RWPE2 (cell line): ENCODE data around the gene CCDC149.

Experiments
- ATAC-seq: fragments of 200-7000 bp; cut with Tn5 transposase; 3 replicates; pipeline ENCODE4 v1.9.1; 2021; ENCODE audit warnings: low read depth
- DNase-seq: peaks from one replicate; pipeline ENCODE4 v3.0.0-alpha.2; 2020; ENCODE audit warnings: low spot score
- H3K27ac ChIP-seq: fragments of 450-650 bp; 2 replicates; pipeline ENCODE4 v1.5.1; 2017; ENCODE audit warnings: mild to moderate bottlenecking; ENCODE audit not compliant: poor library complexity, severe bottlenecking
- H3K27me3 ChIP-seq: fragments of 250-450 bp; sonication (Bioruptor Pico); 2 replicates; pipeline ENCODE4 v1.5.1; 2021; ENCODE audit warnings: mild to moderate bottlenecking, moderate library complexity; ENCODE audit not compliant: insufficient read depth, poor library complexity, severe bottlenecking
- H3K36me3 ChIP-seq: fragments of 250-450 bp; sonication (Bioruptor Pico); 2 replicates; pipeline ENCODE4 v1.5.1; 2020; ENCODE audit warnings: low read depth, mild to moderate bottlenecking, moderate library complexity
- H3K4me1 ChIP-seq: fragments of 250-450 bp; sonication (Bioruptor Pico); 2 replicates; pipeline ENCODE4 v1.5.1; 2021; ENCODE audit warnings: mild to moderate bottlenecking, moderate library complexity; ENCODE audit not compliant: insufficient read depth, poor library complexity, severe bottlenecking
- H3K4me3 ChIP-seq: fragments of 250-450 bp; sonication (Bioruptor Pico); 2 replicates; pipeline ENCODE4 v1.5.1; 2021; ENCODE audit warnings: mild to moderate bottlenecking, moderate library complexity; ENCODE audit not compliant: severe bottlenecking
- H3K9me3 ChIP-seq: fragments of 250-450 bp; sonication (Bioruptor Pico); 2 replicates; pipeline ENCODE4 v1.5.1; 2021; ENCODE audit warnings: mild to moderate bottlenecking, moderate library complexity; ENCODE audit not compliant: severe bottlenecking
- TF ChIP-seq, protein P1 (sequence below): fragments of 450-650 bp; IDR thresholded peaks from one replicate; pipeline ENCODE4 v1.5.1; 2017; ENCODE audit warnings: mild to moderate bottlenecking, moderate library complexity; ENCODE audit not compliant: poor library complexity, severe bottlenecking

CCDC149 gene

DNA sequence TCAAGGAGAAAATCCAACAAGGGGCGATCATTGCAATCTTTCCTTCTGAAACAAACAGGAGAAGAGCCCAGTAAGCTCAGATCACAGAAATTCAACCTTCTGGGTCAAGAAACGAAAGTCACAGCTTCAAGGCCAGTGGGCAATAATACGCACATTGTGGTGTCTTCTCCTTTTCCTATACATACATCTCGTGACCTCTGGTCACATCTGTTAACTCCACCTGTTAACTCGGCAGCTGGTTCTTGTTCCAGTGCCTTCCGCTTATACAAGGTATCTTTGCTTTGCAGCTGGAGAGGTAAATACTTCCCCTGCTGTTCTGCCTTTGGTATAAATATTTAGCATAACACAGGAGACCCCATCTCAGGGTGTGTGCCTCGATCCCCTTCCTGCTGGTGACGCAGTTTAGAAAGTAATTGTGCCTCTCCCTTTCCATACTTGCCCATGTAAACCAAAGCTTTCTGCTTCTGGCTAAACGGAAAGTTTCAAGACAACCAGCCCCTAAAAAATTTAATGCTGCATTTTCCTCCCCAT, 45.0 kb downstream of the CCDC149 start:
- DNase-seq, result no peak
- Histone ChIP-seq H3K4me3 (no peak overlapping the region), H3K27me3 (no peaks in the 10 kb centered on the region), H3K27ac (no peak overlapping the region), H3K9me3 (peaks cover 2% of the 10 kb centered on the region), H3K36me3 (no peaks in the 10 kb centered on the region), H3K4me1 (no peaks in the 10 kb centered on the region)
- ATAC-seq, result no peak
- TF ChIP-seq, protein P1, sequence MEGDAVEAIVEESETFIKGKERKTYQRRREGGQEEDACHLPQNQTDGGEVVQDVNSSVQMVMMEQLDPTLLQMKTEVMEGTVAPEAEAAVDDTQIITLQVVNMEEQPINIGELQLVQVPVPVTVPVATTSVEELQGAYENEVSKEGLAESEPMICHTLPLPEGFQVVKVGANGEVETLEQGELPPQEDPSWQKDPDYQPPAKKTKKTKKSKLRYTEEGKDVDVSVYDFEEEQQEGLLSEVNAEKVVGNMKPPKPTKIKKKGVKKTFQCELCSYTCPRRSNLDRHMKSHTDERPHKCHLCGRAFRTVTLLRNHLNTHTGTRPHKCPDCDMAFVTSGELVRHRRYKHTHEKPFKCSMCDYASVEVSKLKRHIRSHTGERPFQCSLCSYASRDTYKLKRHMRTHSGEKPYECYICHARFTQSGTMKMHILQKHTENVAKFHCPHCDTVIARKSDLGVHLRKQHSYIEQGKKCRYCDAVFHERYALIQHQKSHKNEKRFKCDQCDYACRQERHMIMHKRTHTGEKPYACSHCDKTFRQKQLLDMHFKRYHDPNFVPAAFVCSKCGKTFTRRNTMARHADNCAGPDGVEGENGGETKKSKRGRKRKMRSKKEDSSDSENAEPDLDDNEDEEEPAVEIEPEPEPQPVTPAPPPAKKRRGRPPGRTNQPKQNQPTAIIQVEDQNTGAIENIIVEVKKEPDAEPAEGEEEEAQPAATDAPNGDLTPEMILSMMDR, result no peak

DNA sequence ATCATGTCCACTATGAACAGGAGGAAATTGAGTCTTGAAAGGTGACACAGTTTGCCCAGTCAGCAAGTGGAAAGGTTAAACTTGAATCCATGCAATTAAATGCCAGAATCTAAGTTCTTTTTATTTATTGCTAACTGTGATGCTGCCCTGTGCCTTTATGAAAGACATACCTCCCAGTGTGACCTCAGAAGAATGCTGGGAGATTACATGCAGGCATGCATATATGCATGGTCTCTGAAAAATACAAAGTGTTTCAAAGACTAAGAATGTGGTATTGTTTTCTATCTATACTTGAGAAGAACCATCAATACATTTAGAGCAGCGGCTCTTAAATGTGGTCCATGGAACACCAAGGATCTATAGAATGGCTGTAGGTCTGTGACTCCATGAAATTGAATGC, 45.6 kb downstream of the CCDC149 start:
- TF ChIP-seq, protein P1, result no peak
- no peak for ATAC-seq
- Histone ChIP-seq H3K27ac (no peak overlapping the region), H3K4me1 (no peaks in the 10 kb centered on the region), H3K9me3 (peaks cover 2% of the 10 kb centered on the region), H3K27me3 (no peaks in the 10 kb centered on the region), H3K36me3 (no peaks in the 10 kb centered on the region), H3K4me3 (no peak overlapping the region)
- no peak for DNase-seq

DNA sequence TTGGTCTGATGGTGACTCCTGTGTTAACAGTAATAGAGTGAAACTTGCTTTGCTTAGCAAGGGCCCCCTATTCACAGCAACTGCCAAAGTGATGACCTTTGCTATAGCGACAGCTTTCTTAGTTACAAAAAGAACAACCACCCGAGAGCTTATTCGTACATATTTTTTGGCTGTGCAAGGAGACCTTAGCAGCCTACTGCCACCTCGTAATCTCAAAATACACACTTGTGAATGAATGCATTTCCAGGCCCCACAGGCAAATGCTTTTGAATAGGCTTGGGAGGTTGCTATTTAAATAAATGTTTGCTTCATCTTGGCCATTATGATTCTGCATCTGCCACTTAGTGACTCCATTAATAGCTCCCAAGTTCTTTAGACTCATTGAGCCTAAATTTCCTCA, 47.4 kb downstream of the CCDC149 start:
- no peaks in the 10 kb centered on the region for H3K36me3 ChIP-seq
- TF ChIP-seq, protein P1, result no peak
- peaks cover 2% of the 10 kb centered on the region for H3K9me3 ChIP-seq
- no peaks in the 10 kb centered on the region for H3K4me1 ChIP-seq
- DNase-seq (no peak), ATAC-seq (no peak)
- no peak overlapping the region for H3K27ac ChIP-seq
- H3K4me3 ChIP-seq, result no peak overlapping the region
- H3K27me3 ChIP-seq, result no peaks in the 10 kb centered on the region

DNA sequence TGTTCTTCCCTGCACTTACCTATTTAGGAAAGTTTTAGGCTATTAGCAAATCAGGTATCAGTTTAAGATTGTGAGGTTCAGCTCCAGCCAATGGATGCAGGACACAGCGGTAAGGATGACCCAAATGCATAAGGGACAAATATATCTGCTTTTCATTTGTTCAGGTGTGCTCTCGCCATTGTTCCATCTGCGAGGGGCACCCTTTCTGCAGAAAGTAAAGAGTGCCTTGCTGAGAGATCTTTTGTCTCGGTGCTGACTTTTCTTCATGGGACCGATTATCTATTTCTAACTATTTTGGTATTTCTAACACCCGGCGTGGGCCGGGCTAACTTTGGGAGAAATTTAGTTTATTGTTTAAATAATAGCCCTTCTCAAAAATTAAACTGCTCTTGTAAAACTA, 49.0 kb downstream of the CCDC149 start:
- H3K9me3 ChIP-seq, result peaks cover 2% of the 10 kb centered on the region
- DNase-seq, result no peak
- H3K27ac ChIP-seq, result no peak overlapping the region
- TF ChIP-seq, protein P1, result no peak
- no peak overlapping the region for H3K4me3 ChIP-seq
- no peaks in the 10 kb centered on the region for H3K36me3 ChIP-seq
- H3K27me3 ChIP-seq, result no peaks in the 10 kb centered on the region
- no peaks in the 10 kb centered on the region for H3K4me1 ChIP-seq
- no peak for ATAC-seq

DNA sequence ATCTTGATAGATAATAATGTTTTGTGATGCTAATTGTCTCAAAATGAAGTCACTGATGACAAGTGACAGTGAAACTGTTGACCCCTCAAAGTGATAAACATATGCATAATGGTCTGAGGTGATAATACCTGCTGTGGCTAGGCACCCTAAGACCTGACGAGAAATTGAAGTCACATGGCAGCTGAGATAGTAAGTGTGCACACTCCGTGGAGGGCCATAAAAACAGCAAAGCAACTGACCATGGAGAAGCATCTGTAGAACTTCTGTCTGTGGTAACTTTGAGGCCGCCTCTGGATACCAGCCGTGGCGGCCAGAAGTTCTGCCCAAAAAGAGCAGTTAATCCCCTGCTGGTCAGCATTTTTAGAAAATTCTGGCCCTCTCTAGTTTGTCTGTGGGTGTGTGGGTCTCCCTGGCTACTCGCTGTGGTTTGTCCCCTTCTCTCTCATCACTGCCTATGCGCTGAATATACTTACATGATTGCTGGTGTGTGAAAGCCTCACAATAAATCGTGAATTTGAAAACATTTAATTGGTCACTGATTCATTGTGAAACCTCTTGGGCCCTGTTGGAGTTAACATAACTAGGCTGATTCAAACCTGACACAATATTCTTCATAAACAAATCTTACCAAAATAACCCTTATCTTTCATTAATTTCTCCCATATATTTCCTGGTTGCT, 50.6 kb downstream of the CCDC149 start:
- TF ChIP-seq, protein P1, result no peak
- H3K4me3 ChIP-seq, result no peak overlapping the region
- H3K4me1 ChIP-seq, result no peaks in the 10 kb centered on the region
- H3K36me3 ChIP-seq, result no peaks in the 10 kb centered on the region
- no peak for DNase-seq
- no peaks in the 10 kb centered on the region for H3K27me3 ChIP-seq
- no peak overlapping the region for H3K27ac ChIP-seq
- peaks cover 2% of the 10 kb centered on the region for H3K9me3 ChIP-seq
- ATAC-seq, result no peak
